Smooth muscle cell (in vitro differentiated cells): ENCODE measurements around the gene KRT3. TPM values are rescaled to one million over a fixed set of nuclear protein-coding genes. Genes with fewer than 3 reads are reported as not detected.

Experiments
- DNase-seq: peaks from one replicate; lab custom pipeline; 2025; ENCODE audit not compliant: unreplicated experiment; lab: John Stamatoyannopoulos, UW
- H2AFZ ChIP-seq: fragments of 200-600 bp; sonication (generic); 2 replicates; pipeline ENCODE4 v1.6.0; 2016; ENCODE audit warnings: antibody characterized with exemption, low read depth, mild to moderate bottlenecking
- H3F3A ChIP-seq: fragments of 200-600 bp; sonication (generic); 2 replicates; pipeline ENCODE4 v1.6.0; 2017; ENCODE audit warnings: antibody characterized with exemption, low read depth
- H3K27ac ChIP-seq: fragments of 200-600 bp; sonication (generic); 2 replicates; pipeline ENCODE4 v1.5.1; 2016; ENCODE audit warnings: low read depth, mild to moderate bottlenecking
- H3K27me3 ChIP-seq: fragments of 200-600 bp; sonication (generic); 2 replicates; pipeline ENCODE4 v1.6.1; 2016; ENCODE audit warnings: low read depth, mild to moderate bottlenecking
- H3K36me3 ChIP-seq: fragments of 200-600 bp; sonication (generic); 2 replicates; pipeline ENCODE4 v1.5.1; 2016; ENCODE audit warnings: low read depth
- H3K4me1 ChIP-seq: fragments of 200-600 bp; sonication (generic); 2 replicates; pipeline ENCODE4 v1.5.1; 2016; ENCODE audit warnings: low read depth
- H3K4me2 ChIP-seq: fragments of 200-600 bp; sonication (generic); 2 replicates; pipeline ENCODE4 v1.6.0; 2016; ENCODE audit warnings: mild to moderate bottlenecking
- H3K4me3 ChIP-seq: fragments of 200-600 bp; sonication (generic); 2 replicates; pipeline ENCODE4 v1.5.1; 2016; ENCODE audit warnings: mild to moderate bottlenecking
- H3K79me2 ChIP-seq: fragments of 200-600 bp; sonication (generic); 2 replicates; pipeline ENCODE4 v1.6.0; 2016; ENCODE audit warnings: low read depth, mild to moderate bottlenecking
- H3K9ac ChIP-seq: fragments of 200-600 bp; sonication (generic); 2 replicates; pipeline ENCODE4 v1.6.0; 2016; ENCODE audit warnings: low read depth
- H3K9me3 ChIP-seq: fragments of 200-600 bp; sonication (generic); replicated peaks from 2 replicates; pipeline ENCODE4 v1.5.1; 2016; ENCODE audit warnings: low read depth
- H4K20me1 ChIP-seq: fragments of 200-600 bp; sonication (generic); 2 replicates; pipeline ENCODE4 v1.6.0; 2016; ENCODE audit warnings: low read depth
- CTCF ChIP-seq: fragments of 200-600 bp; sonication (generic); IDR thresholded peaks from 2 replicates; pipeline ENCODE4 v1.5.1; 2017; ENCODE audit warnings: borderline replicate concordance, mild to moderate bottlenecking, antibody characterized with exemption; ENCODE audit not compliant: insufficient read depth, poor library complexity, severe bottlenecking
- polyA plus RNA-seq: library from polyadenylated mRNA; unstranded; fragments of >200 nt; fragmentation: Nextera tagmentation; extraction: Ambion mirVana; gene quantifications from 2 replicates; pipeline ENCODE4 v1.2.1, GENCODE V29; 2016
- small RNA-seq: library from RNA; depleted of rRNA; stranded (forward); fragments of <200 nt; gene quantifications from one replicate; pipeline ENCODE3, GENCODE V24; 2014
- total RNA-seq: library from RNA; depleted of rRNA; stranded (reverse); fragments of >200 nt; gene quantifications from 2 replicates; pipeline ENCODE4 v1.2.3, GENCODE V29; 2014

Gene KRT3
- total and polyA plus RNA-seq, 2 experiments from 2014 or later: not detected

DNA sequence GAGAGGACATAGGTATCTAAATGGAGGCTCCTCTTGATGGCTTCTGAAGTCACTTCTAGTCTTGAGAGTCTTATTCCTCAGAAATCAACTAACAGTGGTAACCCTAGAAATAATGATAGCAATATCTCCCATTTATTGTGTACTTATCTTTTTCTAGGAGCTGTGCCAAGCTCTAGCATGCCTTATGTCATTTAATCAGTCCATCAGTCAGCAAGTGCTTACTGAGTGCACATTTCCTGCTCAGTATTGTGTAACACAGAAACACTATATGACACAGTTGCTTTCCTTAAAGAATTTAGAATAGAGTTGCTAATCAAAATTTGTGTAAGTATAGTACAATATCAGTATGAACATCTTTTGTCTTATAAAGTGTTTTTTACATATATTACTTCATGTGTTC is 55.3 kb downstream of the KRT3 start:
- Histone ChIP-seq H3K9ac (no peak overlapping the region), H3F3A (no peaks in the 10 kb centered on the region), H3K4me1 (no peaks in the 10 kb centered on the region), H3K4me2 (no peak overlapping the region), H3K36me3 (no peaks in the 10 kb centered on the region), H3K79me2 (no peaks in the 10 kb centered on the region), H3K9me3 (no peaks in the 10 kb centered on the region), H3K27me3 (peaks cover 18% of the 10 kb centered on the region), H4K20me1 (no peaks in the 10 kb centered on the region), H2AFZ (no peak overlapping the region), H3K27ac (no peak overlapping the region), H3K4me3 (no peak overlapping the region)
- no peak for TF ChIP-seq CTCF
- DNase-seq: no peak

GRCh38 chr12:52739963-52740362 is 56.0 kb downstream of the KRT3 start:
- no peaks in the 10 kb centered on the region for H4K20me1 ChIP-seq
- H3F3A ChIP-seq: no peaks in the 10 kb centered on the region
- no peak overlapping the region for H3K27ac ChIP-seq
- H3K4me3 ChIP-seq: no peak overlapping the region
- no peak overlapping the region for H3K4me2 ChIP-seq
- H3K27me3 ChIP-seq: peaks cover 16% of the 10 kb centered on the region
- no peaks in the 10 kb centered on the region for H3K79me2 ChIP-seq
- no peak for DNase-seq
- H3K9me3 ChIP-seq: no peaks in the 10 kb centered on the region
- H2AFZ ChIP-seq: no peak overlapping the region
- no peak for TF ChIP-seq CTCF
- H3K9ac ChIP-seq: no peak overlapping the region
- H3K4me1 ChIP-seq: no peaks in the 10 kb centered on the region
- no peaks in the 10 kb centered on the region for H3K36me3 ChIP-seq

Small RNA genes within 50 kb of the gene (small RNA-seq; reads per million reads assigned to genes)
- gene AC107016.2: not detected

Other genes starting within 250 kb of the KRT3 start
- not detected in 2 replicates for gene KRT71, start 243.0 kb downstream of the KRT3 start, total RNA-seq
- gene KRT71, start 243.0 kb downstream of the KRT3 start, polyA plus RNA-seq: not detected in 2 replicates
- gene KRT74, start 222.3 kb downstream of the KRT3 start, total RNA-seq: 0.22 TPM in 1 of 2 replicates, not detected in the other
- not detected in 2 replicates for gene KRT74, start 222.3 kb downstream of the KRT3 start, polyA plus RNA-seq
- not detected in 2 replicates for gene KRT72, start 194.7 kb downstream of the KRT3 start, total RNA-seq
- not detected in 2 replicates for gene KRT72, start 194.7 kb downstream of the KRT3 start, polyA plus RNA-seq
- gene KRT73, start 177.6 kb downstream of the KRT3 start, total RNA-seq: not detected in 2 replicates
- gene KRT73, start 177.6 kb downstream of the KRT3 start, polyA plus RNA-seq: not detected in 2 replicates
- not detected in 2 replicates for gene KRT2, start 143.9 kb downstream of the KRT3 start, total RNA-seq
- not detected in 2 replicates for gene KRT2, start 143.9 kb downstream of the KRT3 start, polyA plus RNA-seq
- 11.1 and 13.5 TPM in 2 replicates for gene KRT1, start 115.7 kb downstream of the KRT3 start, total RNA-seq
- 3.1 and 5.6 TPM in 2 replicates for gene KRT1, start 115.7 kb downstream of the KRT3 start, polyA plus RNA-seq
- gene KRT77, start 92.6 kb downstream of the KRT3 start, total RNA-seq: 3.8 TPM in 1 of 2 replicates, not detected in the other
- not detected in 2 replicates for gene KRT77, start 92.6 kb downstream of the KRT3 start, polyA plus RNA-seq
- not detected in 2 replicates for gene KRT76, start 18.8 kb downstream of the KRT3 start, total RNA-seq
- gene KRT76, start 18.8 kb downstream of the KRT3 start, polyA plus RNA-seq: not detected in 2 replicates
- gene KRT4, start 18.0 kb upstream of the KRT3 start, total RNA-seq: 0.45 TPM in 1 of 2 replicates, not detected in the other
- gene KRT4, start 18.0 kb upstream of the KRT3 start, polyA plus RNA-seq: not detected in 2 replicates
- gene KRT79, start 38.2 kb upstream of the KRT3 start, total RNA-seq: 0.85 and 3.4 TPM in 2 replicates
- 4.1 and 5.5 TPM in 2 replicates for gene KRT79, start 38.2 kb upstream of the KRT3 start, polyA plus RNA-seq
- gene KRT78, start 52.9 kb upstream of the KRT3 start, total RNA-seq: 1.2 and 2.7 TPM in 2 replicates
- gene KRT78, start 52.9 kb upstream of the KRT3 start, polyA plus RNA-seq: 1.6 TPM in 1 of 2 replicates, not detected in the other
- gene KRT8, start 109.0 kb upstream of the KRT3 start, total RNA-seq: 694 and 929 TPM in 2 replicates
- gene KRT8, start 109.0 kb upstream of the KRT3 start, polyA plus RNA-seq: 1,025 and 2,331 TPM in 2 replicates
- gene KRT18, start 153.0 kb upstream of the KRT3 start, total RNA-seq: 477 and 663 TPM in 2 replicates
- 894 and 2,163 TPM in 2 replicates for gene KRT18, start 153.0 kb upstream of the KRT3 start, polyA plus RNA-seq
- 241 and 299 TPM in 2 replicates for gene EIF4B, start 210.3 kb upstream of the KRT3 start, total RNA-seq
- 39.9 and 47.7 TPM in 2 replicates for gene EIF4B, start 210.3 kb upstream of the KRT3 start, polyA plus RNA-seq